Left lung (tissue), 10 donors: Measurements from ENCODE around the gene PDGFRB. TPM values are rescaled to one million over a fixed set of nuclear protein-coding genes. Genes with fewer than 3 reads are reported as not detected.

Experiments
- ATAC-seq: fragments of 200-7000 bp; cut with Tn5 transposase; one replicate; pipeline ENCODE4 v1.9.1; 2020; ENCODE audit warnings: moderate library complexity
- DNase-seq, 4 donors: peaks; one replicate each; pipeline ENCODE4 v3.0.0-alpha.2; 2013 to 2020
- H3K27ac ChIP-seq, 2 donors: fragments of 200-600 bp; sonication (generic) in 1 of 2; one replicate each; pipeline versions ENCODE4 v1.5.0 to v1.8.0; 2020 to 2021
- H3K27me3 ChIP-seq, 2 donors: fragments of 200-600 bp; sonication (generic) in 1 of 2; one replicate each; pipeline versions ENCODE4 v1.5.0 to v1.8.0; 2020 to 2021
- H3K36me3 ChIP-seq, 2 donors: fragments of 200-600 bp; sonication (generic) in 1 of 2; one replicate each; pipeline versions ENCODE4 v1.5.0 to v1.8.0; 2020 to 2021
- H3K4me1 ChIP-seq, 2 donors: fragments of 200-600 bp; one replicate each; pipeline ENCODE4 v1.8.0; 2021
- H3K4me3 ChIP-seq, 2 donors: fragments of 200-600 bp; sonication (generic) in 1 of 2; one replicate each; pipeline versions ENCODE4 v1.5.0 to v1.8.0; 2020 to 2021; ENCODE audit warnings: mild to moderate bottlenecking in 1 of 2
- H3K9me3 ChIP-seq, 2 donors: fragments of 200-600 bp; sonication (generic) in 1 of 2; one replicate each; pipeline versions ENCODE4 v1.5.0 to v1.8.0; 2020 to 2021
- CTCF ChIP-seq, 2 donors: fragments of 200-600 bp; sonication (generic) in 1 of 2; IDR thresholded peaks; one replicate each; pipeline versions ENCODE4 v1.5.0 to v1.8.0; 2021; ENCODE audit warnings: antibody characterized with exemption in 2 of 2
- intact Hi-C, 2 donors: fragments of 100-400 bp; cut with DNase I; formaldehyde crosslinking; loops; one replicate each; pipeline versions ENCODE4 v1.11.2 to v1.14.2; 2022
- polyA plus RNA-seq, 6 donors: library from polyadenylated mRNA; unstranded; fragments of 120-200 nt; gene quantifications; one replicate each; pipeline ENCODE4 v1.2.1, GENCODE V29; 2013; ENCODE audit not compliant: insufficient read length in 6 of 6
- total RNA-seq, 2 donors: library from RNA; stranded (reverse); fragmentation: NEBNext Ultra II Directional; extraction: Animal tissue kit (Norgen Biotek cat#: 25700); gene quantifications; one replicate each; pipeline ENCODE4 v1.2.1, GENCODE V29; 2021
- donor health status: DM: no; HTN: yes; CAD: no.
- donor health status: DM: no; HTN: no; CAD: no.

Gene PDGFRB
- total and polyA plus RNA-seq, 8 donors, result 129 to 227 (median 214) TPM

- no peak overlapping the region for H3K27ac ChIP-seq
- H3K27me3 ChIP-seq, result no peaks in the 10 kb centered on the region
- peaks cover 0 to 55% of the 10 kb centered on the region in 2 donors for H3K36me3 ChIP-seq
- H3K9me3 ChIP-seq, result no peaks in the 10 kb centered on the region
- peaks cover 6 to 24% of the 10 kb centered on the region in 2 donors for H3K4me1 ChIP-seq
- H3K4me3 ChIP-seq, result no peak overlapping the region
- ATAC-seq (no peak), DNase-seq (no peak)
- intact Hi-C loops, result no loop called here
- no peak for TF ChIP-seq CTCF (IDR thresholded peaks at IDR 0.05)
These were observed 76.6 kb downstream of the PDGFRB start for GRCh38 chr5:150078802-150079689.

- ATAC-seq (no peak), DNase-seq (no peak)
- H3K4me3 ChIP-seq, result no peak overlapping the region
- no peaks in the 10 kb centered on the region for H3K9me3 ChIP-seq
- H3K36me3 ChIP-seq, result peaks cover 0 to 61% of the 10 kb centered on the region in 2 donors
- TF ChIP-seq CTCF (IDR thresholded peaks at IDR 0.05), result no peak
- no peak overlapping the region for H3K27ac ChIP-seq
- H3K4me1 ChIP-seq, result peaks cover 6 to 24% of the 10 kb centered on the region in 2 donors
- H3K27me3 ChIP-seq, result no peaks in the 10 kb centered on the region
- intact Hi-C loops, result no loop called here
These were observed 77.4 kb downstream of the PDGFRB start for GRCh38 chr5:150077996-150078801.

- TF ChIP-seq CTCF (IDR thresholded peaks at IDR 0.05), result no peak
- no peak for ATAC-seq
- H3K27me3 ChIP-seq, result no peaks in the 10 kb centered on the region
- peaks cover 6 to 15% of the 10 kb centered on the region in 2 donors for H3K4me1 ChIP-seq
- H3K36me3 ChIP-seq, result peaks cover 0 to 73% of the 10 kb centered on the region in 2 donors
- no peak for DNase-seq
- H3K4me3 ChIP-seq, result no peak overlapping the region
- intact Hi-C loops, result no loop called here
- no peak overlapping the region for H3K27ac ChIP-seq
- no peaks in the 10 kb centered on the region for H3K9me3 ChIP-seq
These were observed 78.6 kb downstream of the PDGFRB start for GRCh38 chr5:150077060-150077459.

GRCh38 chr5:150075806-150076205 is 79.8 kb downstream of the PDGFRB start:
- ATAC-seq (no peak), DNase-seq (no peak)
- intact Hi-C loops, result no loop called here
- Histone ChIP-seq H3K36me3 (peaks cover 0 to 75% of the 10 kb centered on the region in 2 donors), H3K9me3 (no peaks in the 10 kb centered on the region), H3K27me3 (no peaks in the 10 kb centered on the region), H3K27ac (no peak overlapping the region), H3K4me1 (peaks cover 0 to 2% of the 10 kb centered on the region in 2 donors), H3K4me3 (no peak overlapping the region)
- TF ChIP-seq CTCF (IDR thresholded peaks at IDR 0.05), result no peak

- Histone ChIP-seq H3K36me3 (peaks cover 0 to 73% of the 10 kb centered on the region in 2 donors), H3K9me3 (no peaks in the 10 kb centered on the region), H3K27ac (no peak overlapping the region), H3K27me3 (no peaks in the 10 kb centered on the region), H3K4me1 (no peaks in the 10 kb centered on the region), H3K4me3 (no peak overlapping the region)
- DNase-seq (peak in 1 of 4 donors; percentile 43), ATAC-seq (no peak)
- intact Hi-C loops, result no loop called here
- no peak for TF ChIP-seq CTCF (IDR thresholded peaks at IDR 0.05)
These were observed 80.4 kb downstream of the PDGFRB start for GRCh38 chr5:150075233-150075632.
